Stimulated activated CD4-positive, alpha-beta T cell treated with anti-CD3 and anti-CD28 coated beads, Interleukin-12 subunit alpha, Interleukin-12 subunit beta, amount 100 ng/mL, for 4 hours (primary cell): ENCODE results near the gene RNF213.
"Not testable (repeated sequence)": the region's sequence is repeated elsewhere in the genome, so short reads cannot be mapped to it uniquely, and the experiment has no call there.

Experiments
- DNase-seq: peaks from one replicate; pipeline ENCODE4 v3.0.0-alpha.2; 2020

RNF213 gene

DNA sequence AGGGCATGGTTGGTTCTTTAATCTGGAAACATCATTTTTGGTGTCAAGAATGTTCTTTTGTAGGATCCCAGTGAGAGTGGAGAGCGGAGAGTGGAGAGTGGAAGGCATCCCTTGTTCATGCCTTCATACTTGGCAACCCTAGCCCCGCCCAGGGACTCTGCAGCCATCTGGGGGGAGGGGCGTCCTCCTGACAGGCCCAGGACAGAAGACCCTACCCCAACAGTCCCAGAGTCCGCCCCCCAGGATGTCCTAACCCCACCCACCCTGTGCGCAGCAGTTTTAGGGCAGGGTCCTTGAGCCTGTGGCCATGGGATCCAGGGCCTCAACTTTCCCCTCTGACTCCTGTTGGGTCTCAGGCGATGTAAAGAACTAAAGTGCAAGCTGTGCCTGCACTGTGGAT lies 36.0 kb upstream of the RNF213 start:
- DNase-seq: no peak

GRCh38 chr17:80225230-80225629 lies 35.4 kb upstream of the RNF213 start:
- no peak for DNase-seq

GRCh38 chr17:80227156-80227555 lies 33.5 kb upstream of the RNF213 start:
- no peak for DNase-seq

DNA sequence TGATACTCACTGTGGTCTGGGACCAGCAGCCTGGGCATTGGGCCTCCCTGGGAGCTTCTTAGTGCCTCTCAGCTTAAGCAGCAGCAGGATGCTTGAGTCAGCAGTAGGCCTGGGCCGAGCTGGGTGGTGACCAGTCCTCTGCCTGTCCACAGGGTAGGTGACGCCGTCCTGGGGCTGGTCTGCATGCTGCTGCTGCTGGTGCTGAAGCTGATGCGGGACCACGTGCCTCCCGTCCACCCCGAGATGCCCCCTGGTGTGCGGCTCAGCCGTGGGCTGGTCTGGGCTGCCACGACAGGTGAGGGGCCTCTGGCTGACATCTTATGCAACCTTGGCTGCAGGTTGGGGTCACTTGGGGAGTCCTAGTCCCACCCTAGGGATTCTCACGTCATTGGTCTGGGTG lies 33.0 kb upstream of the RNF213 start:
- no peak for DNase-seq

- no peak for DNase-seq
These were observed 32.2 kb upstream of the RNF213 start for GRCh38 chr17:80228477-80228876.

DNA sequence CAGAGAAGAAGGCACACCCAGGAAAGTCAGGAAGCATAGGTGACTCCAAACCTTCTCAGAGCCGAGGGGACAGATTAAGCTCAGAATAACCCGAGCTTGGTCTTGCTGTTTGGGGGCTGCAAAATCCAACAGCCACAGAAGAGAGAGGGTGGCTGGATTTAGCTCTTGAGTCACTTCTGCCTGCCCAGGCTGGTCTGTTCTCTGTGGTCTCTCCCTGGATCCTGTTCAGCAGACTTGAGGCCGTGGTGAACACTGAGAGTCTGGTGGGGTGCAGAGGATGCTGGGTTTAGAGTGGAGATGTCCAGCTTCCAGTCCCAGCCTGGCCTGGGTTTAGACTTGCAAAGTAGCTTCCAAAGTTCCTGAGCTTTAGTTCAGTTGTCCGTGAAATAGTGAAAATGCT lies 31.6 kb upstream of the RNF213 start:
- no peak for DNase-seq

- no peak for DNase-seq
These were observed 28.2 kb upstream of the RNF213 start for GRCh38 chr17:80232438-80232837.

- DNase-seq: no peak
These were observed 27.4 kb upstream of the RNF213 start for GRCh38 chr17:80233202-80233601.

DNA sequence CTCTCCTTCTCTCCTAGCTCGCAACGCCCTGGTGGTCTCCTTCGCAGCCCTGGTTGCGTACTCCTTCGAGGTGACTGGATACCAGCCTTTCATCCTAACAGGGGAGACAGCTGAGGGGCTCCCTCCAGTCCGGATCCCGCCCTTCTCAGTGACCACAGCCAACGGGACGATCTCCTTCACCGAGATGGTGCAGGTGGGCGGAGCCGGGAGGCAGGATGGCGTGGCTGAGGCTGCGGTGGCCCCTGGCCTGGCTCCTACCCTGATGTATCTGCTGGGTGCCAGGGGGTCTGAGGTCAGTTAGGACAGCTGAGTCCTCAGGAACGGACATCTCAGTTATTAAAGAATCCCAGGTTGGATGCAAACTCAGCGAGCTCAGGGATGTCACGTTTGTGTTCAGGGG lies 23.7 kb upstream of the RNF213 start:
- DNase-seq: no peak

GRCh38 chr17:80237386-80237785 lies 23.3 kb upstream of the RNF213 start:
- DNase-seq: no peak

DNA sequence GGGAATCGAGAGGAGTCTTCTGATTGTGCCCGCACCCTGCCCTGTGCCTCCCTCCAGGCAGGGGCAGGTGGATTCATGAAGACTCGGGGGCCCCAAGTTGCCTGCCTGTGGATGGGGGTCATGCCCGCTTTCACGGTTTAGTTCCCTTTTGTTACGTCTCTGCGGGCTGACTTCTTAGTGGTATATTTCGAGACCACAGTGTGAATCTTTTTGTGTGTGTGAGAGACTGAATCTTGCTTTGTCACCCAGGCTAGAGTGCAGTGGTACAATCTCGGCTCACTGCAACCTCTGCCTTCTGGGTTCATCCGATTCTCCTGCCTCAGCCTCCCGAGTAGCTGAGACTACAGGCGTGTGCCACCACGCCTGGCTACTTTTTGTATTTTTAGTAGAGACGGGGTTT lies 18.1 kb upstream of the RNF213 start:
- DNase-seq: no peak

- DNase-seq: no peak
These were observed 16.9 kb upstream of the RNF213 start for GRCh38 chr17:80243526-80244433.

GRCh38 chr17:80244448-80244847 lies 16.2 kb upstream of the RNF213 start:
- not testable (repeated sequence) for DNase-seq

- DNase-seq: no peak
These were observed 15.7 kb upstream of the RNF213 start for GRCh38 chr17:80244871-80245509.

GRCh38 chr17:80245566-80246265 lies 14.9 kb upstream of the RNF213 start:
- no peak for DNase-seq

GRCh38 chr17:80246266-80246681 lies 14.4 kb upstream of the RNF213 start:
- no peak for DNase-seq

GRCh38 chr17:80246726-80247125 lies 13.9 kb upstream of the RNF213 start:
- DNase-seq: no peak

DNA sequence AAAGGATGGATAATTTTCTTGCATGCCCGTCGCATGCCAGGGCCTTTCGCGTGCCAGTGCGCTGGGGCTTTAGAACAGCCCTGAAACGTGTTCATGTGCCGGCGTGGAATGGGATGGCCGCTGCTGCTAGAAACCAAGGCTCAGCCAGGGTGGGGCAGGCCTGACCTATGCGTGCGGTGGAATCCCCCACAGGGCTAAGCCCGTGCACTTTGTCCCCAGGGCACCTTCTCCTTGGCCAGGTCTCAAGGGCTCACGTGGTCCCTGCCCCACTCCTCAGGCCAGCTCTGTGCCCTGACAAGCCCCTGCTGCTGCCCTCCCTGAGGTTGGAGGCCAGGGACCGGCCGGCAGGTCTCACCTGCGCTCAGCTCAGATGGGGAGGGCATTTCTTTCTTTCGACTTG lies 13.1 kb upstream of the RNF213 start:
- DNase-seq: no peak

DNA sequence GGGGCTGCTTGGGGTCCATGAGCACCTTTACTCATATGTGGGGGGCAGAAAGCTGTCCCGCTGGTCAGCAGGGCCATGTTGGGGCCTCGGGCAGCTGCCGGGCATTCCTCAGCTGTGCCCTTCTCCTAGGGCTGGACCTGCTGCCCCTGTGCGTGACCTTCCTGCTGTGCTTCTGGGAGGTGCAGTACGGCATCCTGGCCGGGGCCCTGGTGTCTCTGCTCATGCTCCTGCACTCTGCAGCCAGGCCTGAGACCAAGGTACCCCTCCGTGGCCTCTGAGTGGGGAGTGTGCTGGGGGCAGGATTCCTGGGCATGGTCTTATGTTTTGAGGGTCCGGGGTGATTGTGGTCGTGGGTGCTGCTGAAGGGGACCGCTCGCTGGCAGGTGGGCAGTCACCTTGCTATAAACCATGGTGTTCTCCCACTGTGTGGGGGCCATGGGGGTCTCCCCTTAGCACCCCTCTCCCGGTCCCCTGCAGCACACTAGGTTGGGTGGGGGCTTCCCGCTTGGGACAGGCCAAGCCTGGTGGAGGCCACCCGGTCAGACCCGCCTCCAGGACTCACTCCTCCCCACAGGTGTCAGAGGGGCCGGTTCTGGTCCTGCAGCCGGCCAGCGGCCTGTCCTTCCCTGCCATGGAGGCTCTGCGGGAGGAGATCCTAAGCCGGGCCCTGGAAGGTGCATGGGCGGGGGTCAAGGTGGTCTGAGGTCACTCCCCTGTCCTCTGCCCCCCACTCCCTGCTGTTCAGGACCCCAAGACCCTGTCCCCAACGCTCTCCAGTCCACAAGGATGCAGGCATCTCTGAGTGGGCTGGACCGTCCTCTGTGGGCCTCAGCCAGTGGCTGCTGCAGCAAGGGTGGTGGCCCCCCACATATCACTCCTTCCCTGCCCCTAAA lies 12.4 kb upstream of the RNF213 start:
- DNase-seq: no peak

DNA sequence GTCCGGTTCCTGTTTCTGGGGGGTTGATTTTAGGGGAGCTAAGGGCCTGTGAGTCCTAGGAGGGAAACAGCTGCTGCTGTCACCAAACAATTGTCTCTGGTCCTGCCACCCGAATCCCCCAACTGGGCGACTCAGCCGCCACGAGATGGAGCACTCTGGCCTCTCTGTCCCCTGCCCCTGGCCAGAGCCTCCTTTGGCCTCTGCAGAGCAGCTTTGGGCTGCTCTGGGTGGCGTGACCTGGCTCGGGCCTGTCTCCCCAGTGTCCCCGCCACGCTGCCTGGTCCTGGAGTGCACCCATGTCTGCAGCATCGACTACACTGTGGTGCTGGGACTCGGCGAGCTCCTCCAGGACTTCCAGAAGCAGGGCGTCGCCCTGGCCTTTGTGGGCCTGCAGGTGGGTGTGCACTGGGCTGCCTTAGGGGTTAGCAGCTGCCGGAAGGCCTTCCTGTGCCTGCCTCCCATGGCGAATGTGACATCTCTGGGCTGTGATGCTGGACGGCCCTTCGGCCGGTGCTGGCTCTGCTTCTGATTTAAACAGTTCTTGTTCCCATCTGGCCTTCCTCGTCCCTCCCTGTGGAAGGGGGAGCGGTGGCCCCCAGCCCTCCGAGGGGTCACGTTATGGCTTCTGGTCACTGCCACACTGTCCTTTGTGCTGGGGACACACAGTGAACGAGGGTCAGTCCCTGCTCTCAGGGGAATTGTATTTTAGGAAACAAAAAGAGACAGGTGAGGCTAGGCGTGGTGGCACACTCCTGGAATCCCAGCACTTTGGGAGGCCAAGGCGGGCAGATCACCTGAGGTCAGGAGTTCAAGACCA lies 11.6 kb upstream of the RNF213 start:
- DNase-seq: no peak

GRCh38 chr17:80251966-80252365 lies 8.7 kb upstream of the RNF213 start:
- DNase-seq: no peak

DNA sequence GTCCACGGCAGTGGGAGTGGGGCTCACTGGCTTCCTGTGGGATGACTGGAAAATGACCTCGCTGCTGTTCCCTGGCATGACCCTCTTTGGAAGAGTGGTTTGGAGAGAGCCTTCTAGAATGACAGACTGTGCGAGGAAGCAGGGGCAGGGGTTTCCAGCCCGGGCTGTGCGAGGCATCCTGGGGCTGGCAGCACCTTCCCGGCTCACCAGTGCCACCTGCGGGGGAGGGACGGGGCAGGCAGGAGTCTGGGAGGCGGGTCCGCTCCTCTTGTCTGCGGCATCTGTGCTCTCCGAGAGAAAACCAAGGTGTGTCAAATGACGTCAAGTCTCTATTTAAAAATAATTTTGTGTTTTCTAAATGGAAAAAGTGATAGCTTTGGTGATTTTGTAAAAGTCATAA lies 7.8 kb upstream of the RNF213 start:
- peak; percentile 81 for DNase-seq
